IMR-90 (cell line): Measurements from ENCODE around the gene THADA. TPM values are rescaled to one million over a fixed set of nuclear protein-coding genes. Genes with fewer than 3 reads are reported as not detected.

Experiments
- ATAC-seq: fragments of 200-7000 bp; cut with Tn5 transposase; 2 replicates; pipeline ENCODE4 v1.9.1; 2020; ENCODE audit warnings: low read depth, mild to moderate bottlenecking, moderate library complexity
- BruUV-seq: library from RNA; stranded (reverse); fragments of 400-500 nt; replicated peaks from 2 replicates; lab custom pipeline; 2021; lab: Mats Ljungman, UMichigan
- CTCF ChIA-PET: fragments of 300-600 bp; formaldehyde crosslinking; extraction: SDS; loops from one replicate; lab custom pipeline; 2021; ENCODE audit warnings: antibody characterized with exemption; lab: Yijun Ruan, JAX
- POLR2A ChIA-PET: fragments of 300-600 bp; sonication (Branson Sonifier 250); formaldehyde crosslinking; loops from one replicate; lab custom pipeline; 2022; ENCODE audit warnings: antibody characterized with exemption; ENCODE audit not compliant: unreplicated experiment; lab: Charles Lee
- DNase-seq: peaks from one replicate; pipeline ENCODE4 v3.0.0; 2013
- H2AFZ ChIP-seq: replicated peaks from 2 replicates; pipeline ENCODE3; 2013; ENCODE audit warnings: low read length, mild to moderate bottlenecking; ENCODE audit not compliant: poor library complexity
- H2AK5ac ChIP-seq: 2 replicates; pipeline ENCODE4 v1.6.1; 2013; ENCODE audit warnings: low read depth, low read length, inconsistent platforms
- H2AK9ac ChIP-seq: replicated peaks from 2 replicates; pipeline ENCODE3; 2013; ENCODE audit warnings: mild to moderate bottlenecking, low read depth, low read length, moderate library complexity; ENCODE audit not compliant: poor library complexity
- H2BK120ac ChIP-seq: 2 replicates; pipeline ENCODE4 v1.6.1; 2013; ENCODE audit warnings: low read depth, low read length, inconsistent platforms
- H2BK15ac ChIP-seq: 3 replicates; pipeline ENCODE4 v1.6.1; 2013; ENCODE audit warnings: low read depth, low read length, inconsistent platforms
- H2BK20ac ChIP-seq: 2 replicates; pipeline ENCODE4 v1.6.1; 2013; ENCODE audit warnings: low read depth, mild to moderate bottlenecking, inconsistent platforms, low read length, moderate library complexity
- H2BK5ac ChIP-seq: 2 replicates; pipeline ENCODE4 v1.6.1; 2013; ENCODE audit warnings: mild to moderate bottlenecking, low read depth, low read length, inconsistent platforms; ENCODE audit not compliant: poor library complexity, severe bottlenecking
- H3K14ac ChIP-seq: replicated peaks from 2 replicates; pipeline ENCODE4 v1.6.1; 2013; ENCODE audit warnings: low read depth, low read length, inconsistent platforms
- H3K18ac ChIP-seq: 2 replicates; pipeline ENCODE4 v1.6.1; 2013; ENCODE audit warnings: low read depth, low read length, control low read depth
- H3K23ac ChIP-seq: 2 replicates; pipeline ENCODE4 v1.6.1; 2013; ENCODE audit warnings: low read depth, low read length, inconsistent platforms
- H3K27ac ChIP-seq: 2 replicates; pipeline ENCODE4 v1.5.1; 2013; ENCODE audit warnings: mild to moderate bottlenecking, control low read depth, low read length; ENCODE audit not compliant: insufficient read depth
- H3K27me3 ChIP-seq: 2 replicates; pipeline ENCODE4 v1.6.1; 2013; ENCODE audit warnings: low read length; ENCODE audit not compliant: control insufficient read depth, insufficient read depth
- H3K36me3 ChIP-seq: 2 replicates; pipeline ENCODE4 v1.6.1; 2013; ENCODE audit warnings: low read length, mixed read lengths; ENCODE audit not compliant: control insufficient read depth, insufficient read depth
- H3K4ac ChIP-seq: 2 replicates; pipeline ENCODE4 v1.6.1; 2013; ENCODE audit warnings: low read depth, low read length, inconsistent platforms
- H3K4me1 ChIP-seq: 2 replicates; pipeline ENCODE4 v1.6.1; 2013; ENCODE audit warnings: low read length, mixed read lengths; ENCODE audit not compliant: control insufficient read depth, insufficient read depth
- H3K4me2 ChIP-seq: 2 replicates; pipeline ENCODE4 v1.6.1; 2013; ENCODE audit warnings: low read depth, mild to moderate bottlenecking, control low read depth, low read length, moderate library complexity
- H3K4me3 ChIP-seq: 2 replicates; pipeline ENCODE4 v1.5.1; 2013; ENCODE audit warnings: low read depth, mild to moderate bottlenecking, control low read depth, low read length, moderate library complexity; ENCODE audit not compliant: insufficient read depth
- H3K56ac ChIP-seq: 2 replicates; pipeline ENCODE4 v1.6.1; 2013; ENCODE audit warnings: low read length, inconsistent platforms; ENCODE audit not compliant: insufficient read depth; ENCODE audit errors: extremely low read depth
- H3K79me1 ChIP-seq, 2 experiments: 2 replicates each; pipeline ENCODE4 v1.6.1; 2013; ENCODE audit warnings: low read length in 2 of 2, inconsistent platforms in 1 of 2, low read depth in 1 of 2
- H3K9ac ChIP-seq: 2 replicates; pipeline ENCODE4 v1.6.1; 2013; ENCODE audit warnings: low read depth, low read length, control low read depth
- H3K9me1 ChIP-seq: 2 replicates; pipeline ENCODE4 v1.6.1; 2013; ENCODE audit warnings: low read length, inconsistent platforms; ENCODE audit not compliant: insufficient read depth
- H3K9me3 ChIP-seq: 2 replicates; pipeline ENCODE4 v1.6.1; 2013; ENCODE audit warnings: low read length; ENCODE audit not compliant: control insufficient read depth, insufficient read depth
- H4K20me1 ChIP-seq: 2 replicates; pipeline ENCODE4 v1.6.1; 2013; ENCODE audit warnings: low read length, inconsistent platforms; ENCODE audit not compliant: insufficient read depth
- H4K5ac ChIP-seq: 2 replicates; pipeline ENCODE4 v1.6.1; 2013; ENCODE audit warnings: mild to moderate bottlenecking, low read depth, low read length, control low read depth
- H4K8ac ChIP-seq, 2 experiments: 2 replicates each; pipeline ENCODE4 v1.6.1; 2013; ENCODE audit warnings: low read depth in 2 of 2, low read length in 2 of 2, control low read depth in 1 of 2, inconsistent platforms in 1 of 2
- H4K91ac ChIP-seq: 2 replicates; pipeline ENCODE4 v1.6.1; 2013; ENCODE audit warnings: low read depth, low read length, inconsistent platforms; ENCODE audit not compliant: insufficient read depth
- BHLHE40 ChIP-seq: fragments of 150-350 bp; IDR thresholded peaks from 2 replicates; pipeline ENCODE4 v1.6.1; 2016; ENCODE audit warnings: mild to moderate bottlenecking, low read depth, low read length
- MAFK ChIP-seq: IDR thresholded peaks from 2 replicates; pipeline ENCODE4 v1.6.1; 2012; ENCODE audit warnings: low read depth, low read length, improper control_type of control experiment
- MAZ ChIP-seq: IDR thresholded peaks from 2 replicates; pipeline ENCODE4 v1.6.1; 2012; ENCODE audit warnings: low read depth, mild to moderate bottlenecking, low read length, improper control_type of control experiment, moderate library complexity, borderline replicate concordance
- MXI1 ChIP-seq: IDR thresholded peaks from 2 replicates; pipeline ENCODE4 v1.6.1; 2012; ENCODE audit warnings: low read depth, mild to moderate bottlenecking, low read length, moderate library complexity, borderline replicate concordance
- NFE2L2 ChIP-seq: fragments of 150-350 bp; IDR thresholded peaks from 2 replicates; pipeline ENCODE4 v1.6.1; 2016; ENCODE audit warnings: low read depth, mild to moderate bottlenecking, low read length
- RCOR1 ChIP-seq: IDR thresholded peaks from 2 replicates; pipeline ENCODE4 v1.6.1; 2012; ENCODE audit warnings: mild to moderate bottlenecking, low read length, improper control_type of control experiment; ENCODE audit not compliant: insufficient replicate concordance
- USF2 ChIP-seq: fragments of 150-350 bp; IDR thresholded peaks from 2 replicates; pipeline ENCODE4 v1.6.1; 2017; ENCODE audit warnings: mild to moderate bottlenecking, antibody characterized with exemption, low read length, low read depth
- WGBS, 2 experiments: methylation state at CpG; one replicate each; pipeline versions ENCODE4 v1.1.5 to v1.1.7; 2013; ENCODE audit warnings: missing lambda C conversion rate in 2 of 2; ENCODE audit not compliant: insufficient read length in 1 of 2; ENCODE audit errors: extremely low coverage in 2 of 2; 5-methylcytosine and 5-hydroxymethylcytosine counted together
- dilution Hi-C: fragments of 300-500 bp; cut with HindIII; formaldehyde crosslinking; loops from one replicate; pipeline ENCODE4 v1.14.3; 2018; ENCODE audit warnings: low sequenced_read_pairs; ENCODE audit not compliant: unreplicated experiment
- in situ Hi-C: fragments of 300-500 bp; cut with MboI; formaldehyde crosslinking; loops from 3 replicates; pipeline ENCODE4 v1.14.3; 2019; ENCODE audit warnings: low sequenced_read_pairs, inconsistent platforms, mixed read lengths
- intact Hi-C: fragments of 100-400 bp; cut with micrococcal nuclease; formaldehyde crosslinking; loops from 2 replicates; pipeline ENCODE4 v1.10.0; 2022
- polyA plus RNA-seq, 3 experiments: library from polyadenylated mRNA; depleted of rRNA; stranded (reverse); fragments of >200 nt; gene quantifications; 2 replicates each; pipeline ENCODE4 v1.2.3, GENCODE V29; 2012; ENCODE audit warnings: low replicate concordance in 1 of 3
- total RNA-seq: library from RNA; depleted of rRNA; stranded (reverse); fragments of >200 nt; gene quantifications from 2 replicates; pipeline ENCODE4 v1.2.3, GENCODE V29; 2012
- TF ChIP-seq, protein P1 (sequence below): fragments of 150-350 bp; IDR thresholded peaks from 2 replicates; pipeline ENCODE4 v1.6.1; 2016; ENCODE audit warnings: low read depth, mild to moderate bottlenecking, low read length, moderate library complexity, borderline replicate concordance

Gene THADA
- total and polyA plus RNA-seq, 2 of the 4 experiments (the other 2 are of a cell fraction): 10.5 to 21.3 TPM

DNA sequence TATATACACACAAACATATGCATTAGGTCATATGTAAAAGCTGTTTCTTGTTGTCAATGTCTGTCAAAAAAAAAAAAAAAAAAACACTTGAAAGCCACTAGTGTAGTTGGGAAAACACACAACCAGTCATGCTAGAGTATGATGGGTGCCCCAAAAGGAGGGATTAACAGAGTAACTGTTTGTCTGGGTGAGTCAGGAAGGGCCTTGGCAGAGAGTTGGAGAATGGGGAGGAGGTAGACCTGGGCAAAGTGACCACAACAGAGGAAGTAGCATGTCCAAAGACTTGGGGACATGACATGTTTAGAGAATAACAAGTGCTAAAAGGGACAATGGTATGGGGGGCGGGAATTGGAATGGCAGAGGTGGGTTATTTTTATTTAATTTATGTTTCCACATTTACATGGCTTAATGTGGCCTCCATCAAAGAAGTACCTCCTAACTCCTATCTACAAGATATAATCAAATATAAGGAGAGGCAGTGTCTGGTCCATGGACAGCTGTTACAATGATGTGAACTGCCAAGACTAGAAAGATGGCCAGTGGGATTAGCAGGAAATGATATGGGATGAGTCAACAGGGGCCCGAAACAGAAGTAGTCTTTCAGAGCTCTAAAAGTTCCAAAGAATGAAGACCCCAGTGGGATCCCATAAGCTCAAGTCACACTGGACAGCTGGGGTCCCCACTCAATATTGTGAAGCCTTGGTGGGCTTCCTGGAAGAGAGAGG, 269.6 kb downstream of the THADA start:
- no peak overlapping the region for H3K18ac ChIP-seq
- no peak overlapping the region for H3K9ac ChIP-seq
- H3K56ac ChIP-seq: no peak overlapping the region
- H3K9me1 ChIP-seq: no peaks in the 10 kb centered on the region; the same call in 1 of the 2 replicates
- H3K14ac ChIP-seq: no peak overlapping the region; the same call in 1 of the 2 replicates
- no peak for ATAC-seq
- H3K79me1 ChIP-seq: no peaks in the 10 kb centered on the region
- H3K23ac ChIP-seq: no peak overlapping the region
- H2BK120ac ChIP-seq: no peak overlapping the region
- H4K20me1 ChIP-seq: no peaks in the 10 kb centered on the region
- WGBS, 2 experiments: no CpG with 5 or more reads among the region's 2 CpGs
- TF ChIP-seq, protein P1, sequence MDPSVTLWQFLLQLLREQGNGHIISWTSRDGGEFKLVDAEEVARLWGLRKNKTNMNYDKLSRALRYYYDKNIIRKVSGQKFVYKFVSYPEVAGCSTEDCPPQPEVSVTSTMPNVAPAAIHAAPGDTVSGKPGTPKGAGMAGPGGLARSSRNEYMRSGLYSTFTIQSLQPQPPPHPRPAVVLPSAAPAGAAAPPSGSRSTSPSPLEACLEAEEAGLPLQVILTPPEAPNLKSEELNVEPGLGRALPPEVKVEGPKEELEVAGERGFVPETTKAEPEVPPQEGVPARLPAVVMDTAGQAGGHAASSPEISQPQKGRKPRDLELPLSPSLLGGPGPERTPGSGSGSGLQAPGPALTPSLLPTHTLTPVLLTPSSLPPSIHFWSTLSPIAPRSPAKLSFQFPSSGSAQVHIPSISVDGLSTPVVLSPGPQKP: no peak
- TF ChIP-seq MXI1: no peak
- no peak for TF ChIP-seq NFE2L2
- no peak for TF ChIP-seq USF2
- no peak for TF ChIP-seq BHLHE40
- no peak for TF ChIP-seq MAZ
- TF ChIP-seq MAFK: no peak
- no peak for TF ChIP-seq RCOR1
- H3K27me3 ChIP-seq: no peaks in the 10 kb centered on the region
- no TSS peak for BruUV-seq
- dilution Hi-C loops: no loop called here
- H3K27ac ChIP-seq: no peak overlapping the region
- POLR2A ChIA-PET: no interaction called here
- DNase-seq: no peak
- H2BK20ac ChIP-seq: no peak overlapping the region
- H2BK5ac ChIP-seq: no peak overlapping the region
- H3K4ac ChIP-seq: no peak overlapping the region
- H3K36me3 ChIP-seq: no peaks in the 10 kb centered on the region
- no peak overlapping the region for H3K4me3 ChIP-seq
- H3K4me1 ChIP-seq: peaks cover 5% of the 10 kb centered on the region
- H4K8ac ChIP-seq: no peak overlapping the region
- in situ Hi-C loops: no loop called here
- intact Hi-C loops: no loop called here
- H2AK5ac ChIP-seq: no peak overlapping the region
- H4K5ac ChIP-seq: no peak overlapping the region
- CTCF ChIA-PET: interaction anchor here (0.6 to 1.5 kb wide), 2 partner anchors 18 to 1319 kb away, joined by 3 read pairs; no protein-coding TSS in a partner anchor
- no peak overlapping the region for H2BK15ac ChIP-seq
- no peaks in the 10 kb centered on the region for H3K9me3 ChIP-seq
- no peak overlapping the region for H2AK9ac ChIP-seq
- no peak overlapping the region for H3K4me2 ChIP-seq
- no peak overlapping the region for H2AFZ ChIP-seq
- no peak overlapping the region for H4K91ac ChIP-seq
